ENCODE measurements around the gene FGF11.

- TF ChIP-seq CTCF (IDR thresholded peaks at IDR 0.05 in 8 of 11, conservative IDR thresholded peaks at IDR 0.05 in 3 of 11): no peak
- no peak for TF ChIP-seq POLR2AphosphoS5 (IDR thresholded peaks at IDR 0.05)
Observed at GRCh38 chr17:7471729-7472128, 32.4 kb downstream of the FGF11 start.

Measured in spleen (tissue), 7 donors.